Neural progenitor cell (in vitro differentiated cells): Measurements from ENCODE around the gene SLC39A3. TPM values are rescaled to one million over a fixed set of nuclear protein-coding genes. Genes with fewer than 3 reads are reported as not detected.
A peak's percentile ranks its signal among the peaks of the same experiment; 100 is the strongest.

Source experiments
- DNase-seq: peaks from one replicate; pipeline ENCODE4 v3.0.0-alpha.2; 2016; ENCODE audit warnings: low spot score
- H2AFZ ChIP-seq: fragments of 200-600 bp; sonication (generic); replicated peaks from 2 replicates; pipeline ENCODE4 v1.6.1; 2016; ENCODE audit warnings: antibody characterized with exemption
- H3F3A ChIP-seq: fragments of 200-600 bp; sonication (generic); 2 replicates; pipeline ENCODE4 v1.6.1; 2016; ENCODE audit warnings: antibody characterized with exemption, low read depth
- H3K27ac ChIP-seq: fragments of 200-600 bp; sonication (generic); 2 replicates; pipeline ENCODE4 v1.5.1; 2016; ENCODE audit warnings: mild to moderate bottlenecking
- H3K27me3 ChIP-seq: fragments of 200-600 bp; sonication (generic); 2 replicates; pipeline ENCODE4 v1.6.1; 2016; ENCODE audit warnings: mild to moderate bottlenecking, moderate library complexity
- H3K36me3 ChIP-seq: fragments of 200-600 bp; sonication (generic); 2 replicates; pipeline ENCODE4 v1.5.1; 2016
- H3K4me1 ChIP-seq: fragments of 200-600 bp; sonication (generic); 2 replicates; pipeline ENCODE4 v1.6.1; 2016; ENCODE audit warnings: mixed run types
- H3K4me2 ChIP-seq: fragments of 200-600 bp; sonication (generic); 2 replicates; pipeline ENCODE4 v1.6.1; 2016
- H3K4me3 ChIP-seq: fragments of 200-600 bp; sonication (generic); 2 replicates; pipeline ENCODE4 v1.5.1; 2016
- H3K79me2 ChIP-seq: fragments of 200-600 bp; sonication (generic); 2 replicates; pipeline ENCODE4 v1.6.1; 2016; ENCODE audit warnings: low read depth
- H3K9ac ChIP-seq: fragments of 200-600 bp; sonication (generic); 2 replicates; pipeline ENCODE4 v1.6.1; 2016
- H3K9me3 ChIP-seq: fragments of 200-600 bp; sonication (generic); 2 replicates; pipeline ENCODE4 v1.5.1; 2016; ENCODE audit warnings: low read depth
- H4K20me1 ChIP-seq: fragments of 200-600 bp; sonication (generic); 2 replicates; pipeline ENCODE4 v1.6.1; 2016; ENCODE audit warnings: low read depth
- H3K27ac Mint-ChIP-seq: 3 replicates; pipeline ENCODE4 v1.8.0; 2021; ENCODE audit warnings: mixed read lengths
- H3K27me3 Mint-ChIP-seq: 2 replicates; pipeline ENCODE4 v1.8.0; 2022; ENCODE audit warnings: low read depth, mild to moderate bottlenecking, inconsistent platforms, moderate library complexity, mixed read lengths; ENCODE audit not compliant: insufficient read depth
- H3K36me3 Mint-ChIP-seq: 3 replicates; pipeline ENCODE4 v1.8.0; 2021; ENCODE audit warnings: mixed read lengths
- H3K4me1 Mint-ChIP-seq: 3 replicates; pipeline ENCODE4 v1.8.0; 2021; ENCODE audit warnings: mixed read lengths
- H3K4me3 Mint-ChIP-seq: 3 replicates; pipeline ENCODE4 v1.8.0; 2021; ENCODE audit warnings: mild to moderate bottlenecking, moderate library complexity, mixed read lengths
- H3K9me3 Mint-ChIP-seq: 3 replicates; pipeline ENCODE4 v1.8.0; 2020; ENCODE audit warnings: mixed read lengths
- CTCF ChIP-seq: fragments of 200-600 bp; sonication (generic); IDR thresholded peaks from 2 replicates; pipeline ENCODE4 v1.5.1; 2017; ENCODE audit warnings: antibody characterized with exemption, mild to moderate bottlenecking
- EZH2 ChIP-seq: fragments of 200-600 bp; sonication (generic); IDR thresholded peaks from 2 replicates; pipeline ENCODE4 v1.6.1; 2017; ENCODE audit warnings: antibody characterized with exemption, mild to moderate bottlenecking, moderate library complexity
- EZH2phosphoT487 ChIP-seq: fragments of 200-600 bp; sonication (generic); IDR thresholded peaks from 2 replicates; pipeline ENCODE4 v1.6.1; 2017; ENCODE audit warnings: antibody characterized with exemption
- total RNA-seq: library from RNA; depleted of rRNA; stranded (reverse); fragments of >200 nt; gene quantifications from 2 replicates; pipeline ENCODE4 v1.2.3, GENCODE V29; 2015; ENCODE audit warnings: low replicate concordance

Gene SLC39A3
- total RNA-seq, 1 donor from 2014 or later, result 6.1 TPM

GRCh38 chr19:2723345-2723715, 16.5 kb downstream of the SLC39A3 start:
- no peak for DNase-seq
- no peaks in the 10 kb centered on the region for H3K79me2 ChIP-seq
- H3F3A ChIP-seq, result peaks cover 21% of the 10 kb centered on the region
- no peak overlapping the region for H2AFZ ChIP-seq
- no peak for TF ChIP-seq EZH2
- TF ChIP-seq EZH2phosphoT487, result no peak
- no peak for TF ChIP-seq CTCF
- no peak overlapping the region for H3K27ac ChIP-seq
- H3K27me3 ChIP-seq, result peaks cover 65% of the 10 kb centered on the region
- no peaks in the 10 kb centered on the region for H3K9me3 ChIP-seq
- Mint-ChIP-seq H3K9me3 (no peaks in the 10 kb centered on the region), H3K36me3 (no peaks in the 10 kb centered on the region), H3K27me3 (peaks cover 16% of the 10 kb centered on the region), H3K4me3 (no peak overlapping the region), H3K27ac (no peak overlapping the region), H3K4me1 (peaks cover 16% of the 10 kb centered on the region)
- H3K36me3 ChIP-seq, result no peaks in the 10 kb centered on the region
- no peak overlapping the region for H3K4me3 ChIP-seq
- peaks cover 15% of the 10 kb centered on the region for H3K4me1 ChIP-seq
- H3K9ac ChIP-seq, result no peak overlapping the region
- H3K4me2 ChIP-seq, result no peak overlapping the region
- H4K20me1 ChIP-seq, result peaks cover 23% of the 10 kb centered on the region

- peaks cover 16% of the 10 kb centered on the region for H3K27me3 Mint-ChIP-seq
- peaks cover 15% of the 10 kb centered on the region for H3K4me1 ChIP-seq
- H4K20me1 ChIP-seq, result peaks cover 23% of the 10 kb centered on the region
- no peak overlapping the region for H3K4me3 ChIP-seq
- H3K27ac ChIP-seq, result no peak overlapping the region
- H3K9me3 Mint-ChIP-seq, result no peaks in the 10 kb centered on the region
- DNase-seq, result no peak
- no peaks in the 10 kb centered on the region for H3K9me3 ChIP-seq
- H3K36me3 ChIP-seq, result no peaks in the 10 kb centered on the region
- no peak overlapping the region for H3K4me2 ChIP-seq
- no peak overlapping the region for H3K27ac Mint-ChIP-seq
- H3K9ac ChIP-seq, result no peak overlapping the region
- H3K79me2 ChIP-seq, result no peaks in the 10 kb centered on the region
- H3K4me1 Mint-ChIP-seq, result peaks cover 16% of the 10 kb centered on the region
- H3K4me3 Mint-ChIP-seq, result peak overlapping the region; percentile 87
- H3K36me3 Mint-ChIP-seq, result peaks cover 3% of the 10 kb centered on the region
- no peak overlapping the region for H2AFZ ChIP-seq
- peaks cover 21% of the 10 kb centered on the region for H3F3A ChIP-seq
- TF ChIP-seq EZH2 (no peak), CTCF (no peak), EZH2phosphoT487 (no peak)
- H3K27me3 ChIP-seq, result peaks cover 60% of the 10 kb centered on the region
These were observed 17.1 kb downstream of the SLC39A3 start for GRCh38 chr19:2722541-2723344.

- peak overlapping the region; percentile 63 for H3K27ac Mint-ChIP-seq
These were observed 18.0 kb downstream of the SLC39A3 start for GRCh38 chr19:2721570-2722540.

More at GRCh38 chr19:2721570-2722540, 18.0 kb downstream of the SLC39A3 start:
- Mint-ChIP-seq H3K4me1 (peaks cover 13% of the 10 kb centered on the region), H3K27me3 (peaks cover 20% of the 10 kb centered on the region), H3K4me3 (peak overlapping the region; percentile 87), H3K9me3 (no peaks in the 10 kb centered on the region), H3K36me3 (peaks cover 5% of the 10 kb centered on the region)
- Histone ChIP-seq H3K36me3 (no peaks in the 10 kb centered on the region), H3K79me2 (no peaks in the 10 kb centered on the region), H2AFZ (no peak overlapping the region), H3F3A (peaks cover 21% of the 10 kb centered on the region), H3K9me3 (no peaks in the 10 kb centered on the region), H3K27me3 (peaks cover 51% of the 10 kb centered on the region), H3K27ac (no peak overlapping the region), H3K4me3 (peak overlapping the region; percentile 57), H3K4me2 (peak overlapping the region; percentile 93), H3K9ac (no peak overlapping the region), H4K20me1 (peaks cover 23% of the 10 kb centered on the region), H3K4me1 (peaks cover 15% of the 10 kb centered on the region)
- no peak for TF ChIP-seq CTCF
- no peak for TF ChIP-seq EZH2
- TF ChIP-seq EZH2phosphoT487, result peak; percentile 32
- DNase-seq, result no peak
